HepG2 (cell line): ENCODE data around the gene SAYSD1. TPM values are rescaled to one million over a fixed set of nuclear protein-coding genes. Genes with fewer than 3 reads are reported as not detected.

ENCODE experiments used
- ARNT ChIP-seq: fragments of 450-650 bp; IDR thresholded peaks from 2 replicates; pipeline ENCODE4 v1.6.1; 2017
- HNRNPH1 ChIP-seq: fragments of 200-400 bp; formaldehyde crosslinking; optimal IDR thresholded peaks from 2 replicates; pipeline ENCODE3; 2017; ENCODE audit warnings: mild to moderate bottlenecking, low read depth, low read length
- HNRNPLL ChIP-seq: fragments of 200-400 bp; formaldehyde crosslinking; IDR thresholded peaks from 2 replicates; pipeline ENCODE4 v1.6.1; 2017; ENCODE audit warnings: mild to moderate bottlenecking, low read depth, low read length; ENCODE audit not compliant: poor library complexity, severe bottlenecking
- MAFF ChIP-seq: IDR thresholded peaks from 2 replicates; pipeline ENCODE4 v1.6.1; 2011; ENCODE audit warnings: low read depth, low read length, improper control_type of control experiment
- MAZ ChIP-seq, 2 experiments: sonication (generic) in 1 of 2; formaldehyde crosslinking in 1 of 2; IDR thresholded peaks; 2 replicates each; pipeline versions ENCODE4 v1.5.0 to v1.6.1; 2012 to 2020; ENCODE audit warnings: low read depth in 2 of 2, mild to moderate bottlenecking in 2 of 2, borderline replicate concordance in 1 of 2, improper control_type of control experiment in 1 of 2, low read length in 1 of 2, missing genetic modification reagents in 1 of 2, moderate library complexity in 1 of 2
- RBAK ChIP-seq: sonication (generic); formaldehyde crosslinking; IDR thresholded peaks from 2 replicates; pipeline ENCODE4 v1.5.1; 2020; ENCODE audit warnings: mild to moderate bottlenecking, missing genetic modification reagents
- RELA ChIP-seq: sonication (generic); formaldehyde crosslinking; IDR thresholded peaks from 2 replicates; pipeline ENCODE4 v1.4.0; 2020; ENCODE audit warnings: missing genetic modification reagents
- SRSF1 ChIP-seq: fragments of 200-400 bp; formaldehyde crosslinking; optimal IDR thresholded peaks from 2 replicates; pipeline ENCODE3; 2017; ENCODE audit warnings: mild to moderate bottlenecking, low read depth, low read length, moderate library complexity
- ZEB1 ChIP-seq: IDR thresholded peaks from 2 replicates; pipeline ENCODE4 v1.6.1; 2012; ENCODE audit warnings: mild to moderate bottlenecking, low read depth, inconsistent platforms; ENCODE audit not compliant: insufficient replicate concordance
- ZMYM4 ChIP-seq: sonication (generic); formaldehyde crosslinking; IDR thresholded peaks from 2 replicates; pipeline ENCODE4 v1.8.1; 2023; ENCODE audit warnings: mild to moderate bottlenecking, missing genetic modification reagents
- ZNF224 ChIP-seq: sonication (generic); formaldehyde crosslinking; IDR thresholded peaks from 2 replicates; pipeline ENCODE4 v1.5.0; 2020; ENCODE audit warnings: mild to moderate bottlenecking, missing genetic modification reagents
- ZNF44 ChIP-seq: sonication (generic); formaldehyde crosslinking; IDR thresholded peaks from 2 replicates; pipeline ENCODE4 v1.5.1; 2020; ENCODE audit warnings: mild to moderate bottlenecking, missing genetic modification reagents
- ZNF850 ChIP-seq: sonication (generic); formaldehyde crosslinking; conservative IDR thresholded peaks from 2 replicates; pipeline ENCODE4 v1.9.0; 2021; ENCODE audit warnings: mild to moderate bottlenecking, missing genetic modification reagents
- polyA plus RNA-seq, 8 experiments: library from polyadenylated mRNA; depleted of rRNA in 3 of 8; stranded (reverse) in 7 of 8; unstranded in 1 of 8; fragments of >200 nt; fragmentation: Illumina TruSeq in 4 of 8; extraction: Trizol in 4 of 8; gene quantifications; 2 replicates each; pipeline versions ENCODE4 v1.2.1 to v1.2.3, GENCODE V29; 2011 to 2016; ENCODE audit warnings: low read depth in 4 of 8, missing spikeins in 1 of 8, mixed read lengths in 1 of 8; ENCODE audit not compliant: insufficient read depth in 1 of 8
- total RNA-seq, 5 experiments: library from RNA; depleted of rRNA; stranded (reverse); fragments of >200 nt; fragmentation: Illumina TruSeq; extraction: Trizol; gene quantifications; 2 replicates each; pipeline ENCODE4 v1.2.3, GENCODE V29; 2016; ENCODE audit warnings: low read depth in 1 of 5
- TF ChIP-seq, protein P1 (sequence below): IDR thresholded peaks from 2 replicates; pipeline ENCODE4 v1.6.1; 2012; ENCODE audit warnings: low read depth, low read length, improper control_type of control experiment
- TF ChIP-seq, protein P2 (sequence below): sonication (generic); formaldehyde crosslinking; IDR thresholded peaks from 2 replicates; pipeline ENCODE4 v1.9.0; 2021; ENCODE audit warnings: missing genetic modification reagents, borderline replicate concordance
- TF ChIP-seq, protein P3 (sequence below): IDR thresholded peaks from 2 replicates; pipeline ENCODE4 v1.6.1; 2016
- TF ChIP-seq, protein P4 (sequence below): sonication (generic); formaldehyde crosslinking; IDR thresholded peaks from 2 replicates; pipeline ENCODE4 v1.5.0; 2020; ENCODE audit warnings: mild to moderate bottlenecking, missing genetic modification reagents, borderline replicate concordance
- TF ChIP-seq, protein P5 (sequence below): sonication (generic); formaldehyde crosslinking; IDR thresholded peaks from 2 replicates; pipeline ENCODE4 v1.9.0; 2022; ENCODE audit warnings: missing genetic modification reagents, mild to moderate bottlenecking, borderline replicate concordance
- TF ChIP-seq, protein P6 (sequence below): IDR thresholded peaks from 2 replicates; pipeline ENCODE4 v1.6.1; 2016; ENCODE audit warnings: low read depth, borderline replicate concordance

The SAYSD1 gene
- total and polyA plus RNA-seq, 2 of the 13 experiments (the other 11 are each of a cell fraction or from before 2014, with no cell fraction given), result 10.1 to 16.0 TPM

DNA sequence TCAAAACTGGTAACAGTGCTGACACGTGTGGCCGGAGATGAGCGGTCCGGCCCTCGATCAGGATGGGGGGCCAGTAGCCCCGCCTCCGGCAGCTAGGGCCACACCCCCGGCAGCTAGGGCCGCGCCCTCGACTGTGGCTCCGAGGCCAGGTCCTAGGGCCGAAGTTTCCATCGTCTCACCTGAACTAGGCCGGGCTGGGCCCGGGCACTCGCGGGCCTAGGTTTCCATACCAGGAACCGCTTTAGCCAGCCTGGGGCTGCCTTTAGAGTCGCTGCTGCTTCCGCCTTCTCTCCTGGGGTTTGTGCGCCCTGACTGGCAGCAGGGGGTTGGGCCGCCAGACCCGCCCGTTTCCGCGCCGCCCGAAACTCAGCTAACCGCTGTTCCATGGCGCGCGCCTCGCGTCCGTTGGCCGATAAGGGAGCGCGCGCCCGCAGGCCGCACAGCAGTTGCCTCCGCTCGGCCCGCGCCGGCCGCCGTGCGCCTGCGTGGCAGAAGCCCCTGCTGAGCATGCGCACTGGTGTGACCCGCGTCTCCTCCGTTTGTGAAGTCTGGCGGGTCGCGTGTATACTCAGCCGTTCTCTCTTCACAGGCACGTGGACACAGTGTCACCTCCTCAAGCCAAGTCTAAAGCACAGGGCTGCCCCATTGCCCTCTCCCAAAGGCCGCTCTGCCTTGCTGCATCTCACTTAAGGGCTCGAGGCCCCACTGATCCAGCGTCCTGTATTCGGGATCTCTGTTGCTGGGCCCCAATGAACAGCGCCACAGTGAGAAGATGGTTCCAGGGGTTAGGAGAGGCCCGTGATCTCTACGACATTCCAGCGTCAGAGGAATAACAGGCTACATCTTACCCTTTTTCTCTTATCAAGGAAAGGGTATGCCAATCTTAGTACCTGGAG is at the start of gene SAYSD1 (continued):
- peak; percentile 93 for TF ChIP-seq ZMYM4 (CRISPR knock-in tag)
- TF ChIP-seq RELA (CRISPR knock-in tag), result no peak
- TF ChIP-seq, protein P1, sequence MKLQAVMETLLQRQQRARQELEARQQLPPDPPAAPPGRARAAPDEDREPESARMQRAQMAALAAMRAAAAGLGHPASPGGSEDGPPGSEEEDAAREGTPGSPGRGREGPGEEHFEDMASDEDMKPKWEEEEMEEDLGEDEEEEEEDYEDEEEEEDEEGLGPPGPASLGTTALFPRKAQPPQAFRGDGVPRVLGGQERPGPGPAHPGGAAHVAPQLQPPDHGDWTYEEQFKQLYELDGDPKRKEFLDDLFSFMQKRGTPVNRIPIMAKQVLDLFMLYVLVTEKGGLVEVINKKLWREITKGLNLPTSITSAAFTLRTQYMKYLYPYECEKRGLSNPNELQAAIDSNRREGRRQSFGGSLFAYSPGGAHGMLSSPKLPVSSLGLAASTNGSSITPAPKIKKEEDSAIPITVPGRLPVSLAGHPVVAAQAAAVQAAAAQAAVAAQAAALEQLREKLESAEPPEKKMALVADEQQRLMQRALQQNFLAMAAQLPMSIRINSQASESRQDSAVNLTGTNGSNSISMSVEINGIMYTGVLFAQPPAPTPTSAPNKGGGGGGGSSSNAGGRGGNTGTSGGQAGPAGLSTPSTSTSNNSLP, result no peak
- TF ChIP-seq HNRNPLL, result peak; percentile 83
- TF ChIP-seq ZNF850 (CRISPR knock-in tag), result peak; percentile 71; the same call in 1 of the 2 replicates
- TF ChIP-seq, protein P2, sequence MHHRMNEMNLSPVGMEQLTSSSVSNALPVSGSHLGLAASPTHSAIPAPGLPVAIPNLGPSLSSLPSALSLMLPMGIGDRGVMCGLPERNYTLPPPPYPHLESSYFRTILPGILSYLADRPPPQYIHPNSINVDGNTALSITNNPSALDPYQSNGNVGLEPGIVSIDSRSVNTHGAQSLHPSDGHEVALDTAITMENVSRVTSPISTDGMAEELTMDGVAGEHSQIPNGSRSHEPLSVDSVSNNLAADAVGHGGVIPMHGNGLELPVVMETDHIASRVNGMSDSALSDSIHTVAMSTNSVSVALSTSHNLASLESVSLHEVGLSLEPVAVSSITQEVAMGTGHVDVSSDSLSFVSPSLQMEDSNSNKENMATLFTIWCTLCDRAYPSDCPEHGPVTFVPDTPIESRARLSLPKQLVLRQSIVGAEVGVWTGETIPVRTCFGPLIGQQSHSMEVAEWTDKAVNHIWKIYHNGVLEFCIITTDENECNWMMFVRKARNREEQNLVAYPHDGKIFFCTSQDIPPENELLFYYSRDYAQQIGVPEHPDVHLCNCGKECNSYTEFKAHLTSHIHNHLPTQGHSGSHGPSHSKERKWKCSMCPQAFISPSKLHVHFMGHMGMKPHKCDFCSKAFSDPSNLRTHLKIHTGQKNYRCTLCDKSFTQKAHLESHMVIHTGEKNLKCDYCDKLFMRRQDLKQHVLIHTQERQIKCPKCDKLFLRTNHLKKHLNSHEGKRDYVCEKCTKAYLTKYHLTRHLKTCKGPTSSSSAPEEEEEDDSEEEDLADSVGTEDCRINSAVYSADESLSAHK, result peak; percentile 87; the same call in 1 of the 2 replicates
- no peak for TF ChIP-seq ARNT
- TF ChIP-seq, protein P3, sequence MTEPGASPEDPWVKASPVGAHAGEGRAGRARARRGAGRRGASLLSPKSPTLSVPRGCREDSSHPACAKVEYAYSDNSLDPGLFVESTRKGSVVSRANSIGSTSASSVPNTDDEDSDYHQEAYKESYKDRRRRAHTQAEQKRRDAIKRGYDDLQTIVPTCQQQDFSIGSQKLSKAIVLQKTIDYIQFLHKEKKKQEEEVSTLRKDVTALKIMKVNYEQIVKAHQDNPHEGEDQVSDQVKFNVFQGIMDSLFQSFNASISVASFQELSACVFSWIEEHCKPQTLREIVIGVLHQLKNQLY (CRISPR knock-in tag), result peak; percentile 73
- no peak for TF ChIP-seq HNRNPH1
- no peak for TF ChIP-seq MAZ (IDR thresholded peaks at IDR 0.05; ENCODE audit: borderline replicate concordance, low read depth, low read length)
- TF ChIP-seq MAZ (CRISPR knock-in tag; IDR thresholded peaks at IDR 0.05; ENCODE audit: low read depth), result peak; percentile 96
- TF ChIP-seq, protein P4, sequence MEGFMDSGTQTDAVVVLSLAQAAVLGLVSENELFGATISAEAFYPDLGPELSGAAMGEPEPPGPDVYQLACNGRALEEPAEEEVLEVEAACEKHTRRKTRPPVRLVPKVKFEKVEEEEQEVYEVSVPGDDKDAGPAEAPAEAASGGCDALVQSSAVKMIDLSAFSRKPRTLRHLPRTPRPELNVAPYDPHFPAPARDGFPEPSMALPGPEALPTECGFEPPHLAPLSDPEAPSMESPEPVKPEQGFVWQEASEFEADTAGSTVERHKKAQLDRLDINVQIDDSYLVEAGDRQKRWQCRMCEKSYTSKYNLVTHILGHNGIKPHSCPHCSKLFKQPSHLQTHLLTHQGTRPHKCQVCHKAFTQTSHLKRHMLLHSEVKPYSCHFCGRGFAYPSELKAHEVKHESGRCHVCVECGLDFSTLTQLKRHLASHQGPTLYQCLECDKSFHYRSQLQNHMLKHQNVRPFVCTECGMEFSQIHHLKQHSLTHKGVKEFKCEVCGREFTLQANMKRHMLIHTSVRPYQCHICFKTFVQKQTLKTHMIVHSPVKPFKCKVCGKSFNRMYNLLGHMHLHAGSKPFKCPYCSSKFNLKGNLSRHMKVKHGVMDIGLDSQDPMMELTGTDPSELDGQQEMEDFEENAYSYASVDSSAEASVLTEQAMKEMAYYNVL (CRISPR knock-in tag), result no peak; the same call in 1 of the 2 replicates
- TF ChIP-seq MAFF, result no peak
- TF ChIP-seq RBAK (CRISPR knock-in tag), result no peak
- TF ChIP-seq SRSF1, result peak; percentile 87
- TF ChIP-seq, protein P5, sequence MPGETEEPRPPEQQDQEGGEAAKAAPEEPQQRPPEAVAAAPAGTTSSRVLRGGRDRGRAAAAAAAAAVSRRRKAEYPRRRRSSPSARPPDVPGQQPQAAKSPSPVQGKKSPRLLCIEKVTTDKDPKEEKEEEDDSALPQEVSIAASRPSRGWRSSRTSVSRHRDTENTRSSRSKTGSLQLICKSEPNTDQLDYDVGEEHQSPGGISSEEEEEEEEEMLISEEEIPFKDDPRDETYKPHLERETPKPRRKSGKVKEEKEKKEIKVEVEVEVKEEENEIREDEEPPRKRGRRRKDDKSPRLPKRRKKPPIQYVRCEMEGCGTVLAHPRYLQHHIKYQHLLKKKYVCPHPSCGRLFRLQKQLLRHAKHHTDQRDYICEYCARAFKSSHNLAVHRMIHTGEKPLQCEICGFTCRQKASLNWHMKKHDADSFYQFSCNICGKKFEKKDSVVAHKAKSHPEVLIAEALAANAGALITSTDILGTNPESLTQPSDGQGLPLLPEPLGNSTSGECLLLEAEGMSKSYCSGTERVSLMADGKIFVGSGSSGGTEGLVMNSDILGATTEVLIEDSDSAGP, result peak; percentile 95
- TF ChIP-seq ZEB1, result peak; percentile 80
- peak; percentile 92 for TF ChIP-seq ZNF44 (CRISPR knock-in tag)
- peak; percentile 99 for TF ChIP-seq ZNF224
- TF ChIP-seq, protein P6, sequence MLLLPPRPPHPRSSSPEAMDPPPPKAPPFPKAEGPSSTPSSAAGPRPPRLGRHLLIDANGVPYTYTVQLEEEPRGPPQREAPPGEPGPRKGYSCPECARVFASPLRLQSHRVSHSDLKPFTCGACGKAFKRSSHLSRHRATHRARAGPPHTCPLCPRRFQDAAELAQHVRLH, result peak; percentile 94
